DMS79 treated with DMSO at 0.1 percent for 48 hours (cell line): ENCODE measurements around the gene PTGIS.
A peak's percentile ranks its signal among the peaks of the same experiment; 100 is the strongest.

Source experiments
- DNase-seq: peaks from one replicate; lab custom pipeline; 2025; lab: John Stamatoyannopoulos, UW

The PTGIS gene

DNA sequence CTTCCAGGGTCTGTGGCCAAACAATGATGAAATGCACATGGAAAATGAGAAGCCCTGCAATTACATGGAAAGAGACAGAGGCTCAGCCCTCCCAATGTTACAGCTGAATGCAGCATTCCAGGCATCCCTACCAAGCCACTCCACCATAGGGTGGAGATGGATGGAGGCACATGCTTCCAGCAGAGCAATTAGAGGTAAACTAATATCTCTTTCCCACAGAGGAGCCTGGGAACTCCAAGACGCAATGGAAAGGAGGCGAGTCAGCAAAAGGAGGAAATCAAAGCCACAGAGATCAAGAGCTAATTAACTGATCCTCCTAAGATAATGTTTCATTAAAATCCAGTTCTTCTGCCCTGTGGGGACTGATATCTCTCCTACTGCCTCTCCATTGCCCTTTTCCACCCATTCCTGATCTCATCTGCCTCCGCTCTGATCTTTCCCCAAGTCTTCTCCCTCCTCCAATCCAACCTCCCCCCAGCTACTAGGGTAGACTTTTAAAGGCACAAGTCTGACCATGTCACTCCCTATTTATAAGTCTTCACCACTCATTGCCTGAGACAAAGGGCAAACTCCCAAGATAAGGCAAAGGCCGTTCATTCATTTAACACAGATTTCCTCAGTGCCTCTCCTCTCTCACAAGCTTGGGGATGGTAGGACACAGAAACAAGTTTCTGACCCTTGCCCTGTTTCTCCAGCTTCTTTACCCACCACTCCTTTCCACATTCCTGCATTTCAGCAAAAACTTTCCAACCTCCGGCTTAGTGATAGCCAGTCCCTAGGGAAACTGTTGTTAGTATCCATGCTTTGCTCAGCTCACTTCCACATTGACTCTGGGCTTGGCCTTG, 71.2 kb downstream of the PTGIS start:
- DNase-seq: no peak

DNA sequence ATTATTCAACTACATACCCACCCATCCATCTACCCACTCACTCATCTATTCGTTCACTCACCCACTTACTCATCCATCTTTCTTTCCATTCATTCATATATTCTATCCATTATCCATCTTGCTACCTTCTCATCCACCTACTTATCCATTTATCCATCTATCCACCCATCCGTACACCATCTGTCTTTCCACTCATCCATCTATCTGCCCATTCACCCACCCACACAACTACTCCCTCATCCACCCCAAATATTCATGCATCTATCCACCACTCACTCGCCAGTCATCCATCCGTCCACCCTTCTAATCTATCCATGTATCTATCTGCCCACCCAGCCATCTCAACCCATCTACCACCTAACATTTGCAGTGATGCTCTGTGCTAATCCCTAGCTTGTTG, 71.9 kb downstream of the PTGIS start:
- DNase-seq: no peak

DNA sequence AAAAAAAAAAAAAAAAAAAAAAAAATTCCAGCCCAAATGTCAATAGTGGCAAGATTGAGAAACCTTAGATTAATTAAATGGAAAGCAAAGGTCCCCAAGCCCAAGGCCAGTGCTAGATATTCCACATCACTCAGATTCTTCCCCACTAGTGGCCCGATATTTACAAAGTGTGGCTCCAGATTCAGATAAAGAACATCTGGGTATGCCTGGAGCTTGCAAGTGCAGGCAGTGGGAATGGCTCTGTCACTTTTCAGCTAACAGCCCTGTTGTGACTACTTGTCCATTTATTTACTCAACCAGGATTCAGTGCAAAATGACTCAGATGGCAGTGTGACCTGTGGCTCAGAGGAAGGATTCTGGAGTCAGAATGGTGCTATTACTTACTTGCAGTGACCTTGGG, 77.2 kb downstream of the PTGIS start:
- no peak for DNase-seq

DNA sequence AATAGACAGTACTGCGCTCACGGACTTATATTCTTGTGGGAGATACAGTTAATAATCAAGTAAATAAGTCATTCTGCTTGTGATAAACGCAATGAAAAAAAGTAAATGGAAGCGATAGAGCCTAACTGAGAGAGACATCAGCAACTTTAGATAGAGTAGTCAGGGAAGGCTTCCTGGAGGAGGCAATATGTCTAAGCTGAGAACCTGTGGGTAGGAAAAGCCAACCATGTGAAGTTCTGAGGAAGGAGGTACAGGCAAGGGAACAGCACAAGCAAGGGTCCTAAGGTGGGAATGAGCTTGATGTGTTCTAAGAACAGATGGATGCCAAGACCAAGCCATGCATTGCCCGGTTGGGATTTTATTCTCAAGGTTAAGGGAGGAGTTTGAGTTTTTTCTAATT, 78.2 kb downstream of the PTGIS start:
- no peak for DNase-seq

DNA sequence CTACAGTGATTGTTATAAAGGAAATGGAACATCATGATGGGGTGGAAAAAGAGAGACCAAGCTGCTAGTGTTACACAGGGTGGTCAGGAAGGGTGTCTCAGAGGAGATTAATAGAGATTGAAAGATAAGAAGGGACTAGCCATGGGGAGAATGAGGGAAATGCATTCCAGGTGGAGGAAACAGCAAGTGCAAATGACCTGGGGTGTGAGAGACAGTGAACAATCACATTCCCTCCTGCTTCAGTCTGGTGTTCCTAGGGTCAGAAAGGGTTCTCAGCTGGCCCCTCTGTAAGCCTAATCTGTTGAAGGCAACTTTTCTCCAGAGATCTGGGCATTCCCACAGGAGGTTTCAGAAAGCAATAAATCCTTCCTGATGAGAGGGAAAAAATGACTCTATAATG, 81.9 kb downstream of the PTGIS start:
- no peak for DNase-seq

DNA sequence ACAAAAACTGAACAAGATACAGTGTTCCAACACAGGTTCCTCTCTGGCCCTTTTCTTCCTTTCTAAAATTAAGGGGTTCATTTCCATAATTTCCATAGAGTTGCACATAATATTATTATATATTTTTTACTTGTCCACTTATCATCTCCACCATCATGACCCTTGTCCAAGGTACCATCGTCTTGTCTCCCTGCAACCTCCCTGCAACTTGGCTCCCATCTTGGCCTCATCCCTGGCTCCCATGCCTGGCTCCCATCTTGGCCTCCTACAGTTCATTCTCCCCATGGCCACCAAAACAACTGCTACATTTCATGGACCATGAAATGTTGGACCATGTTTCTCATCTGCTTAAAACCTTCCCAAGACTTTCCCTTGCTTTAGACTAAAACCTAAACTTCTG, 82.4 kb downstream of the PTGIS start:
- DNase-seq: no peak

DNA sequence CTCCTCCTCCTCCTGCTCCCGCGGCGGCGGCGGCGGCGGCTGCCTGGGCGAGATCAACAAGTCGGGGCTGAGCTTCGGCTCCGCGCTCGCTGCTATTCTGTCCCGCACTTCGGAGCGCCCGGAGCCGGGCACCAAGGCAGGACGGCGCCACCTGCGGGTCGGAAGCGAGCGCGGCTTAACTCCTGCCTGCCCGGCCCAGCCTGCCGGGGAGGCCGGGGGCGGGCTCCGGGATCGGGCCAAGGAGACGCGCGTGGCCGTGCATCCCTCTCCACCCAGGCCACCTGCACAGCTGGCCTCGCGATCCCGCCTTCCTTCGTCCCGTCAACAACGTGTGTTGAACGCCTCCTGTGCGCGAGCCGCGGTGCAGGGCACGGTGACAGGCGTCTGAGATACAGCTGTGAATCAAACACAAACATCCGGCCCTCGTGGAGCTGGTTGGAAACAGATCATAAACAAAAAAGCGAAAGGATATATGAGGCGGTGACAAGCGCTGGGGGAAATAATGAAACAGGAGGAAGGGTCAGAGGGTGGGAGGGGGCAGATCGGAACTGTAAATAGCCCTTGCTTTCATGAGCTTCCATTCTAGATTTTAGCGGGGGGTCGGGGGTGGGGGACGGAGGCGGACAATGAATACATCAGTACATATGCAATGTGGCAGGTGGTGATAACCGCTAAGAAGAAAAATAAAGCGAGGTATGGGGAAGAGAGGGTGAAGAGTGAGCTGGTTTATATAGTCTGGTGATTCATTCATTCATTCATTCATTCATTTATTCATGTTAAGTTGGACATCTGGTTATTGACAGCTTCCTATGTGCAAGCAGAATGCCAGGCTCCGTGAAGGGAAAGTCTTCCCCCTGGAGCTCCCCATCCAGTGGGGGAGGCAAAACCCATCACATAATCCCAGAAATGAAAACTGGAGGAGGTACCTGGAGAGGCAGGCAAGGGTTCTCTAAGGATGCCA, 83.5 kb downstream of the PTGIS start:
- DNase-seq: peak; percentile 71

DNA sequence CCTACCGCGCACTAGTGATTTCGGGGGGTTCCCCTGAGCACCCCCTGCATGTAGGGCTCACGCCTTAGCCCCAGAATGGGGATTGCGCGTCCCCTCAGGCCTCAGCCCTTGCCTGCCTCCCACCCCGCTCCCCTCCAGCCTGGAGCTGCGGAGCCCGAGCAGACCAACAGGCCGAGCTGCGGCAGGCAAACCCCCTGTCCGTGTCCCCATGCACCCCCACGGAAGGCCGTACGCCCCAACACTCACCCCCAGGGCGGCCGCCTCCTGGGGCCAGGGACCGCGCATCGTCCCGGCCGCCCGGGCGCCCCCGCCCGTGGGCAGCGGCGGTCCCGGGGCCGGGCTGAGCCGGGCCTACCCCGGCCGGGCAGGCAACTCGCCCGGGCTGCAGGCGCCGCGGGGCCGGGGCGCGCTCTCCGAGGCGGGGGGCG, 84.2 kb downstream of the PTGIS start:
- DNase-seq: no peak

DNA sequence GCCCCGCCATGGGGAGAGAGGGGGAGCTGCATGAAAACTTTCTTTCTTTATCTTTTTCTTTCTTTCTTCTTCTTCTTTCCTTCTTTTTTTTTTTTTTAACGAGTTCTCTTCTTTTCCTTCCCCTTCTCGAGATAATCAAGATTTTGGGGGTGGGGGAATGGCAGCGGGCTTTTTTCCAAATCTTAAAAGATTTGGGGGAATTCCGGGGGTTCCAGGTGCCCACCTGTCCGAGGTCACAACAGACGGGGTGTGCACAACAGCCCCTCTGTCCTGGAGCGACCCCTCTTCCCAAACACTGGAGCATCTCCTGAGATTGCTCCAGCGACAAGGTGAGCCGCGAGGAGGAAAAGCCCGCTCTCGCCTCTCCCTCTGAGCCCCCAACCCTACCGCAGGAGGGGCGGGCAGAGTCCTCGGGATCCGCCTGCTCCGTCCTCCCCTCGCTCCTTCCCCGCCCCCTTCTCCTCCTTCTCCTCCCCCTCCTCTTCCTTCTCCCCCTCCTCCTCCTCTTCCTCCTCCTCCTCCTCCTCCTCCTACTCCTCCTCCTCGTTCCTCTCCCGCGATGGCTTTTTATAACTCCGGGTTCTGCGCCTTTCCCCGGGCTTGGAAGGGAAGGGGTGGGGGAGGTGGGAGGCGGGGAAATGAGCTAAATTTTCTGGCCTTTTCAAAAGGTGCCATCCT, 84.8 kb downstream of the PTGIS start:
- DNase-seq: no peak

DNA sequence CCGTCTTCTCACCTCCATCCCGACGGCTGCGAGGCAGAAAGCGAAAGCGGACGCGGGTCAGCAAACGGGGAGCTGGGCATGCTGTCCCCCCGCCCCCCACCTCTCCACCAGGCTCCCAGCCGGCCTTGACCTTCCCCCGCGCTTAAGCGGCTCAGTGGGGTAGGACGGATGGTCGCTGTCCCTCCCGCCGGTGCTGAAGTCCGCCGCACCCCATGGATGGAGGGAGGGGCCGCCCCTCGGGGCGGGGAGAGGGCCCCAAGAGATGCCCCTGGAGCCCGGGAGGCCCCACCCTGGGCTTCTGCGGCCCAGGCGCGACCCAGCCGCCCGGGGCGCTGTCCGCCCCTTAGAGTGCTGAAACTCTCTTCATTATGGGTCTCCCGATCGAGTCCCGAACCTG, 85.3 kb downstream of the PTGIS start, which contains the start of gene KCNB1:
Gene KCNB1 (minus strand): TSS at position 48 of the 397 bp plus-strand sequence. CDS start 188 bp downstream, outside the sequence.
- DNase-seq: no peak

DNA sequence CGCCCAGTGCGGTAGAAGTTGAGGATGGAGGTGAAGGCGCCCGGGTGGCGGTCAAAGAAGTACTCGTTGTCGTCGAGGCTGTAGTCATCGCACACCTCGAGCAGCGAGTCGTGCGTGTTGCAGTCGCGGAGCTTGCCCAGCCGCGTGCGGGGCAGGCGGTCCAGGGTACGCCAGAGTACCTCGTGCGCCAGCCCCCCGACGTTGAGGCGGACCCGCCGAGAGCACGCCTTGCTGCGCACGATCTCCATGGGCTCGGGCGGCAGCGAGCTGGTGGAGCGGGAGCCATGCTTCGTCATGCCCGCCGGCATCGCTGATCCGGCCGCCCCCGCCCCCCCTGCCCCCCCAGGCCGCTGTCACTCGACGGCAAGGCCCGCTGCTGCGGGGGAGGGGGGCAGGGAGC, 85.8 kb downstream of the PTGIS start:
- no peak for DNase-seq

DNA sequence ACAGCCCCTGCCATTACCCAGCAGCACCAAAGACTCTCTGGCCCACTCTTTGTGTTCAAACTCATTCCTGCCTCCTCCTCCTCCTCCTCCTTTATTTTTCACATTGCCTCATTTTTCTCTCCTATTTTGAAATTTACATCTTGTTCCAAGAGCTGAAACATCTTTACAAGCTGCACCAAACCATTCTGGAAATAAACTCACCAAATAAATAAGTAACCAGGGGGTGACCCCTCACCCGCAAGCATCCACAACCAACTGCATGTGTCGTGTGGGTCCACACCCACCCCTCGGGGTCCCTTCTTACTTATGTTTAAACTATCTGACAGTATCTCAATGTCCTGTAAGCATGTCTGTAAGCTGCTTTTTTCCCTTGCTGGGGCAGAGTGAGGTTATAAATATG, 86.8 kb downstream of the PTGIS start:
- DNase-seq: no peak

DNA sequence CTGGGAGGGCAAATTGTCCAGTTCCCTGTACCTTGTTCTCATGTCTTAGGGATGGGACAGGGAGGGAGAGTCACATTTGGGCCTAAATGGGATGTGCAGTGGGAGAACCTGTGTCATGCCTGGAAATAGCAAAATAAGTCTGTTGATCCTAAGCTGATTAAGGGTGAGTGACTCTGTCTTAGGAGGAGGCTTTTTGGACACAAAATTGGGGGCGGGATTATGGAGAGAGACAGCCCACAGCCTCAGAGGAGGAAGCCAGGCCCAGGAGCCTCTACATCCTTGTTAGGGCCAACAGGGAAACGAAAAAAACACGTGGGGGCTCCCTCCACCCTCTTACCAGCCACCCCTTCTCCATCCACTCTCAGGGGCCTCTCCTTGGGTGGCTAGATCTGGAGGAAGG, 87.7 kb downstream of the PTGIS start:
- DNase-seq: no peak

DNA sequence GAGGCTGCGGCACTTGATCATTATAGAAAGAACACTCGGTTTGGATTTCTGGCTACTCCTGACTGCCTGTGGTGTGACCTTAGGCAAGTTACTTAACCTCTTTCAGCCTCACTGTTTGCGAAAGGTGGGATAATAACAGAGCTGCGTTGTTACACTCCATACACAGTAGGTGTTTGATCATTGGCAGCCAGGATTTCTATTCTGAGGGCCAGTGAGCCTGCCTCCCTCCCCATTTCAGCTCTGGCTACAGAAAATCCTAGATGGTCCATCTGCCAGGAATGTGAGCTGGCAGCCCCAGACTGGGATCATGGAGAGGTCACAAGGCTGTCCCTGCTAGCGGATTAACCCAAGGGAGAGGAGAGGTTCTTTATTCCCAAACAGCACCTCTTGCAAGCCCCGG, 88.2 kb downstream of the PTGIS start:
- no peak for DNase-seq

DNA sequence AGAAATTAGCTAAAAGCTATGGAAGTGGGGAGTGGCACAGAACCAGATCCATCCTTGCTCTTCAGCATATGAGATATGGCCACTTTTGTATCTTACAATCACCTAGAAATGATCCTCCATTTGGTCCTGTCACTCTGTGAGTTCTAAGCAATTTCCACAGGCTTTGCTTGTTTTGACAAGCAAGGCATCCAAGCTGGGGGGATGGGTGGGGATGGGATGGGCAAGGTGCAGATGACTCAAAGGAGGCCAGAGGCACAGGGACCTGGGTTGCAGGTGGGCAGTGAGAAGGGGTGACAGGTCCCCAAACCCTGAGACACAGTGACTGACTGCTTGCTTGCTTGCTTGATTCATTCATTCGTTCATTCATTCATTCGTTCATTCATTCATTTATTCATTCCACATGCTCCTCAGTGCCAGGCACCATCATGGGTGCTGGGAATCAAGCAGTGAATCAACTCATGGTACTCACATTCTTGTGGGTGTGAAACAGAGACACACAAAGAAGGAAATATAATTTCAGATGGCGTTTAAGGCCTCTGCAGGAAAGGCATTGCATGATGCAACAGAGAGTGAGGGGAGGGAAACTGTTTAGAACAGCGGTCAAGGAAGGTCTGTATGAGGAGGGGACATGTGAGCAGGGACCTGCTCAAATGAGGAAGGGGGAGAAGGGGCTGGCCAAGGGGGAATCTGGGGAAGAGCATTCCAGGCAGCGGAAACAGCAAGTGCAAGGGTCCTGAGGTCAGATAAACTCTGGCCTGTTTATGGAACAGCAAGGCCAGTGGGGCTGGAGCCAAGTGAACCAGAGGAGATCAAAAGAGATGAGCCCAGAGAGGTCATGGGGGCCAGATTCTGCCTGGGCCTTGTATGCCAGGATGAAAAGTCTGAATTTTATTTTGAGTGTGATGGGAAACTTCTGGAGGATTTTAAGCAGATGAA, 88.9 kb downstream of the PTGIS start:
- no peak for DNase-seq

DNA sequence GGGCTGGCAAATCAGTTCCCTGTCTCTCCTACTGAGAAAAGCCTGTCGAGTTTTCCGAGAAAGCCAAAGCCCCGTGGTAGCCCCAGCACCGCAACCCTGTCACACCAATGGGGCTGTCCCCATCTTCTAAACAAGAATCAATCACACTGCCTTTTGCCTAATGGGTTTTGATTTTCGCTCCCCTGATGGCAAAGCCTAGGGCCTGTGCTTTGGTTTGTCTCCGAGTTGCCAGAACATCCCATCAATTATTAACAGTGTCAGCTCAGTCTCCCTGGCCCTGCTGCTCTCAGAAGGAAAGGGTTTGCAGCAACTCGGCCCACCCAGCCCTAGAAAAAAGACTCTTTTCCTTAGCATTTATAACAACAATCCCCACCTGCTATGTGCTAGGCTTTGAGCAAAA, 89.7 kb downstream of the PTGIS start:
- no peak for DNase-seq

DNA sequence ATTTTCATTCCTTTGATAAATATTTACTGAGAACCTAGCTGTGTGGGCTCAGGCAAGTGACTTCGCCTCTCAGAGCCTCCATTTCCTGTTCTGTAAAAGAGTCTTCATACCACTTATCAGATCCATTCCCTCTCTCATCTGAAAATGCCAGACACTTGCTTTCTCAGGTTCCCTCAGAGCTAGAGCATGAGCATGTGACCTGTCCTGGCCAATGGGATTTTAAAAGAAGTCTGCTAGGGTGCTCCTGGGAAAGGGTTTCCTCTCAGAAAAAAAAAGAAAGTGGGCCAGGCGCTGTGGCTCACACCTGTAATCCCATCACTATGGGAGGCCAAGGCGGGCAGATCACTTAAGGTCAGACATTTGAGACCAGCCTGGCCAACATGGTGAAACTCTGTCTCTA, 90.7 kb downstream of the PTGIS start:
- no peak for DNase-seq

DNA sequence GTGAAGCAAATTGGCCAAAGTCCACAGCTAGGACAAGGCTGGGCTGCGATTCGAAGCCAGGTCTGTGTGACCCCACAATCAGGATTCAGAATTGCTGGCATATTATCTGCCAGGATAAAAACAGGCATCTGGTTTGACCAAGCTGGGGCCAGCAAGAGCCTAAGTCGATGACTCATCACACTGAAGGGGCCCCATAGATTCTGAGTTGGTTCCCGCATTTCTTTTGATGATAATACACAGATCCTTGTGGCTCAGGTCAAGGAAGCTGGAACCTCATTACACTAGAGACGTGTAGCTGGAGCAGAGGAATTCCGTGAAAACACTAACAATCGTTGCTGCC, 92.0 kb downstream of the PTGIS start:
- DNase-seq: no peak

DNA sequence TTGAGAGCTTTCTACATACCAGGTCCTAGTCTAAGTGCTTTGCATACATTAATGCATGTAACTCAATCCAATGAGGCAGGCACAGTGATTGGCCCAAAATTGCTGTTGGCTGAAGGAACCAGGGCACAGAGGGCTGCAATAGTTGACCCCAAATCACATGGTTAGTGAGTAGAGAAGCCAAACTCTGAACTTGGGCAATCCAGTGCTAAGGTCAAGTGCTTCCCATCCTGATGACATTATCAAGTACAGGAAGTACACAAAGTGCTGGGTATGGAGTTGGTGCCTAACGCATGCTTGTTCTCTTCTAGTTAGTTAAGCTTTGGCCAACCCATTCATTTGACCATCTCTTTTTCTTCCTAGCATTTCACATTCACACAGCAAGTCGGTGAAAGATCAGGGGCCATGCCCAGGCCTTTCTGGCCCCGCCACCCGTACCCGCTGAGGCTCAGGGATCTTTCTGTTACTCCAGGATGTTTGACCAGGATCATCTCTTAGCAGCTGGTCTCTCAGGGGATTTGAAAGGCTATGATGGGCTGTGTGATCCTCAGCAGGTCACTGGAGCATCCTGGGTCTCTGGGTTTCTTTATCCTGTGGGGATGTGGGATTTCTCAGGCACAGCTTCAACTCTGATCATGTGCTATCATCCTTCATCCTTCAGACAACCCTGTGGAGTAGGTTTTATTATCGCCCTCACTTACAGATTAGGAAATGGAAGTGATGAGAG, 92.5 kb downstream of the PTGIS start:
- no peak for DNase-seq

DNA sequence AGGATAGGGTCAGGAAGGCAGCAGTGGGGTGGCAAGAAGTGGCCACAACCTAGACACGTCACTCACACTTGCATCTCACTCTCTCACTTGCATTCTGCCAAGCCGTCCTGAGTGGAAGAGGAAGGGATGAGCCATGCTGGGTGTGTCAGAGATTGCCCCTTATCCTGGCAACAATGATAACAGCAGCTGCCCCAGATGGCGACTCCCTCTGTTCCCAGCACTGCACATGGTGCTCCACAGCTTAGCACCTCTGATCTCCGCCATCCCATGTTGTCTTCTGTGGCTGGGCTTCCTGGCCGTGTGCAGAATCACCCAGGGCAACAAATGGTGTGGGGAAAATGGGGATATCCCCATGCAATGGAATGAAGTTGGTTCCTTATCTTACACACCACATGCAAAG, 96.5 kb downstream of the PTGIS start:
- DNase-seq: no peak

DNA sequence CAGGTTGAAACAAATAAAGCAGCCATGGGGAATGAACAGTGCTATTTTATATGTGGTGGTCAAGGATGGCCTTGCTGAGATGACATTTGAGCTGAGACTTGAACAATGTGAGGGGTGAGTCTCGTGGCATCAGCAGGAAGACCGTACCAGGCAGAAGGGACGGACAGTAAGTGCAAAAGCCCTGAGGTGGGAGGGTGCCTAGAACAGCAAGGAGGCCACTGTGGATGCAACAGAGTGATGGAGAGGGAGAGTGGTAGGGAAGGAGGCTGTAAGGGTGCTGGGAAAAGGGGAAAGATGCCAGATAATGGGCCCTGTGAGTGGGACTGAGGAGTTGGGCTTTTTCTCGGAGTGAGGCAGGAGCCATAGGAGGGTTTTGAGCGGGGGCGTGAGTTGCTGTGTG, 97.0 kb downstream of the PTGIS start:
- no peak for DNase-seq
